HG02938 (cell line): Measurements from ENCODE around the gene IL18.
A peak's percentile ranks its signal among the peaks of the same experiment; 100 is the strongest.
"Not testable (repeated sequence)": the region's sequence is repeated elsewhere in the genome, so short reads cannot be mapped to it uniquely, and the experiment has no call there.

Experiments
- ATAC-seq: cut with Tn5 transposase; IDR thresholded peaks from one replicate; pipeline ENCODE4 v1.9.1; 2021; ENCODE audit warnings: mild to moderate bottlenecking, moderate library complexity; ENCODE audit not compliant: unreplicated experiment

The IL18 gene

DNA sequence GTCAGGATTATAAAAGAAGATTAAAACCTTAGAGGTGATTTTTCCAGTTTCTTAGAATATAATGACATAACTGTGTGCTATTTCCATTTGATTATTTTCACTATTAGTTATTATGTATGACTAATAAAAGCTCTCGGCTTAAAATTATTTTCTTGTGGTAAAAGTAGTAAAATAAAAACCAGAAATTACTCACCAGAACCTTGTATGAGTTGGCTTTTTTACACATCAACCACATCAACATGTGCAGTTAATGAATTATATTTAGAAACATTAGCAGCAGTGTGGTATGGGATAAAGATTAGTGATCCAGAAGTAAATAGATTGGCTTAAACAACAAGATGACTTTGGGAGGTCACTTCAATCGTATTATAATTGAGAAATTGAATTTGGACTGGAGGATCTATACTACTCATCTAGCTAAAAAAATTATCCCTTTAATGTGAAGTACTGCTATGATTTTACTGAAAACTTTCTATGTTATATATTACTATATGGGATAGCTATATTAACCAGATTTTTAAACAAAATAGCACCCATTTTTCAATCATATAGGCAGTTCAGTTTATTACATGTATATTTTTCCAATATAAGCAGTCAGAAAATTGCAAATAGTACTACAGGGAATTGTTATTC lies 8.6 kb upstream of the IL18 start:
- ATAC-seq = peak; percentile 65

DNA sequence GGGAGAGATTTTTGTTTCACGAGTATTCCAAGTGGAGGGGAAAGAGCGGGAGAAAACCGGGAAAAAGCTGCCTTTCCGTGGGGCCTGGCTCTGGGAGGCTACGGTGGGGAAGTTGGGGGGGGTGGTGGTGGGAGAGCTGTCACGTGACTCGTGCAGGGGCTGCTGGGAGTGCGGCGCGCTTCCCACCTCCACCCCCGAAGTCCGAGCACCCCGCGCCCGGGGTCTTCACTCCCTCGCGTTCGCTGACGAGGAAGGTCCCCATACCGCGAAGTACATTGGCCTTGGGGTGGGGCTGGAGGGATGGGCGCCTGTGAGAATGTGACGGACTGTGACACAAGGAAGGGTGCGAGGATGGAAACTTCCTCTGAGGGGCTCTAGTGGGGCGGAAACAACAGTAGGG lies 3.3 kb upstream of the IL18 start, which contains the start of gene TEX12:
TEX12 (plus strand) TSS at position 228 of the 400 bp plus-strand sequence. CDS start 1,897 bp downstream, outside the sequence.
- no peak for ATAC-seq

GRCh38 chr11:112166562-112166961 lies 2.7 kb upstream of the IL18 start:
- no peak for ATAC-seq

DNA sequence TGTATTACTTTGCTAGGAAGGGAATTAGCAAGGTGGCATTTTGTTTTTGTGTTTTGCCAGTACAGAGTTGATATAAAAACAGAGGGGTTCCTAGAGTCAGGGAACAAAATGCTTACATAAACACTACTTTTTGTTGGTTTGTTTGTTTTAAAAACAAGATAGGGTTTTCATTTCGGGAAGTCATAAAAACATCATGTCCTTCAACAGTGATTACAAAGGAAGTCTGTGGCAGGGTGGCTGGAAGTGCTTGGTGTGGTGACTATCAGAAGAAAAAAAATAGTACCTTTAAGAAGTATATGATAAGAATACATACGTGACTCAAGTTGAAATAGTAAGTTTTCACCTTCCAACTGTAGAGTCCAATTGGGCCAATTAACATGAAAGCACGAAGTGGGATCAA lies 1.2 kb upstream of the IL18 start:
- ATAC-seq = no peak

DNA sequence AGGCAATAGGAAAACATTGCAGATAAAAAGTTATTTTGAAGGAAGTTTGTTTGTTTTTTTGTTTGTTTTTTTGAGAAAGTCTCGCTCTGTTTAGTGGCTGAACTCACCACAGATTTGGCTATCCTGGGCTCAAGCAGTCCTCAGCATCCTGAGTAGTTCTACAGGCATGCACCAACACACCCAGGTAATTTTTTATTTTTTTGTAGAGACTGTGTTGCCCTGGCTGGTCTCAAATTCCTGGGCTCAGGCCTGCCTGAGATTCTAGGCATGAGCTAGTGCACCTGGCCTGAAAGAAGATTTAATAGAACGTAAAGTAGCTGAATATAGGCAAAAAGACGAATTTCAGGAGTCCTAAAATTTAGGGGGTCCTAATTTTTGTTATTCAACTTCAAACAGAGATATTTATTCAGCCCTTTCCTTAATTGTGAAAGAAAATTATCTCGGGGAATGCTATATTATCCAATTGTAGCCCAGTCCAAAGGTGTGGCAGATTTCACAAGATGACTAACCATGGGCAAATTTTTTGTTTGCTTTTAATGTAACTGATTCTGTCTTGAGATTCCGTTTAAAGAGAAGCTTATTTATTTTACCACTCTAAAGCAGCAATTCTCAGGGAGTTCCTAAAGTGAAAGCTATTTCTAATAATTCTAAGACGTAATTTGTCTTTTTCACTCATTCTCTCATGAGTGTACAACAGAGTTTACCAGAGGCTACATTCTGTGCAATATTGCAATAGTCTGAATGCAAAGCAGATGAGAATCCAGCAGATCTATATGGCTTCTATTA lies 940 bp downstream of the IL18 start:
- ATAC-seq = no peak

DNA sequence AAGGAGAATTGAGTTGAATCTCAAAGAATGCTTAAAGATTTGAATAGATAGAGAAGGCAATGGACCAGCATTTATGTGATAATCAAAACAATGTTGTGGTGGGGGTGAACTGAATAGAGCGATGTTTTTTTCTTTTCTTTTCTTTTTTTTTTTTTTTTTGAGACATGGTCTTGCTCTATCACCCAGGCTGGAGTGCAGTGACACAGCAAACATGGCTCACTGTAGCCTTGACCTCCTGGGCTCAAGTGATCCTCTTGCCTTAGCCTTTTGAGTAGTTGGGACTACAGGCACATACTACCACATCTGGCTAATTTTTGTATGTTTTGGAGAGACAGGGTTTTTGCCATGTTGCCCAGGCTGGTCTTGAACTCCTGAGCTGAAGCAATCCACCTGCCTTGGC lies 1.7 kb downstream of the IL18 start:
- ATAC-seq = not testable (repeated sequence)

GRCh38 chr11:112161012-112161411 lies 2.9 kb downstream of the IL18 start:
- no peak for ATAC-seq

GRCh38 chr11:112160091-112160848 lies 3.6 kb downstream of the IL18 start:
- ATAC-seq = no peak

DNA sequence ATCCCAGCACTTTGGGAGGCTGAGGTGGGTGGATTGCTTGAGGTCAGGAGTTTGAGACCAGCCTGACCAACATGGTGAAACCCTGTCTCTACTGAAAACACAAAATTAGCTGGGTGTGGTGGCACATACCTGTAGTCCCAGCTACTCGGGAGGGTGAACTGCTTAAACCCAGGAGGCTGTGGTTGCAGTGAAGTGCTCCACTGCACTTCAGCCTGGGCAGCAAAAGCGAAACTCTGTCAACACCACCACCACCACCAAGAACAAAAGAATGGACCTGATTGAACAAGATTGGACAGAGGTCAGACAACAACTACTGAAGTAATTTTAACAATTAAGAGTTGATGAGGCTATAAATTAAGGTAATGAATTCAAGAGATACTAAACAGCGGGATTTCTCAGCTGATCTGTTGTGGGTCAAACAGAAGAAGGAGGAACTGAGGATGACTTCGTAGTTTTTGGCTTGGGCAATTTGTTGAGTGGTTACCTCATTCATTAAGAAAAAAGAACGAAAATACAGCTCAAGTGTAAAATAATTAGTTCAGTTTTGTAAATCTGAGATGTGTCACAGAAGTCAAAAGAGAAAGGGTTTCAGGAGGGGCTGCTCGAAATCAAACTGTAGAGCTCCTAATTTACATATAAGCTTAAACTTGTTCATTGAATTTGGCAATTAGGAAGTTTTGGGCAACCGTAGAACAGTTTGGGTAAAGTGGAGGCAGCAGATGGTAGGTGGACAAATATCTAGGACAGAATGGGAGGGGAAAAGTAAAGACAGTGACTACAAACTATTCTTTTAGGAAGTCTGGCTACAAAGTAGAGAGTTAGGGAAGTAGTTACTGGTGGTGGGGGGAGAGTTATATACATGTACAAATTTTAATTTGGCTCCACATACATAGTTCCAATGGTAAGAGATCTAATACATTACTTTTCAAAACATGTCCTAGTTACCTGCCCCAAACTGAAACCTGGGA lies 4.5 kb downstream of the IL18 start:
- no peak for ATAC-seq

DNA sequence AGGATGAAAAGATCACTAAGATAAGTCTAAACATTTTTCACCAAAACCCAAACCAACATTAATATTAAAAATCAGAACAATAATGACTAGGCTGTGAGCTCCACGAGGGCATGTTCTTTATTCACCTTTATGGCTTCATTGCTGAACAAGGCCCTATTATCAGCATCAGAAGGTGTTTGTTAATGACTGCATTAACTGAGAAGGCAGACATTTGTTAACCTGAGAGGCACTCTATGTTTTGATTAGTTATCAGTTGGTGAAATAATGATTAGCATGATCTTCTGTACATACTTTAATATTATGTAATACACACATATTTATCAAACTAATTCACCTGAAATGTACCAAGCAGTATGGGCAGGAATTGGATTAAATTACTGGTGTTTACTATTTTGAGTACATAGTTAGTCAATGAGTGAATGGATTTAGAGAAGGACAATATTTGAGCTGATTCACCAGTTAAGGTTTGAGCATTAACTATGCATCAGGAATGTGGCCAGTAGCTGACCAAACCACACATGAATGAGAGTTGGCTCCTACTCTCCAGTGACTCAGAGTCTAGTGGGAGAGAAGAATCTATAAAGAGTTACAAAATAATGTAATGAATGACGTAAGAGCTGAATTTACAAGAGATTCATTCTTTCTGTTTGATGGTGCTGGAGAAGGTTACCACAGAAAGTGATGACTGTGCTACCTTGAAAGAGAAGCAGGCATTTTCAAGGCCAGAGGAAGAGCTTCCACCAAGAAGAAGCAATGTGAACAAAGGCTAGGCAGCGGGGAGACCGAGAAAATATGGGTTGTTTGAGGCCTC lies 6.7 kb downstream of the IL18 start:
- no peak for ATAC-seq

GRCh38 chr11:112156153-112156955 lies 7.5 kb downstream of the IL18 start:
- no peak for ATAC-seq

DNA sequence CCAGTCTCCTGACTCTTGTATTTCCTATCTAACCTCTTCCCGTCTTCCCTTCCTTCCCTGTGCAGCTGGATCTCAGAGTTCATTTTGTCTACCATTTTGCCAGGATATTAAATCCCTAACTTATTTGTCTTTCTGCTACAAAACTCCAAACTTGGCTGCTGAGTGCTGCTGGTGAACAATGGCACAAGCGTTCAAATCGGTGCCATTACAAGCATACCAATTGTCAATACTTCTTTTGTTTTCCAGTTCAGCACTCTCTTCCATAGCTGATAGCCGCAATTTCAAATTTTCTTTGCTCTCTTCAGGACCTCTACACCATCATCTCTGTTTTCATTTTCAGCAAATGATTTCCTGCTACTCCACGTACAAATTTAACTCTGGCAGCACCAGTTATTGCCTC lies 13.4 kb downstream of the IL18 start:
- no peak for ATAC-seq

GRCh38 chr11:112143597-112143996 lies 20.3 kb downstream of the IL18 start:
- ATAC-seq = no peak

GRCh38 chr11:112134473-112134872 lies 29.4 kb downstream of the IL18 start:
- ATAC-seq = no peak

DNA sequence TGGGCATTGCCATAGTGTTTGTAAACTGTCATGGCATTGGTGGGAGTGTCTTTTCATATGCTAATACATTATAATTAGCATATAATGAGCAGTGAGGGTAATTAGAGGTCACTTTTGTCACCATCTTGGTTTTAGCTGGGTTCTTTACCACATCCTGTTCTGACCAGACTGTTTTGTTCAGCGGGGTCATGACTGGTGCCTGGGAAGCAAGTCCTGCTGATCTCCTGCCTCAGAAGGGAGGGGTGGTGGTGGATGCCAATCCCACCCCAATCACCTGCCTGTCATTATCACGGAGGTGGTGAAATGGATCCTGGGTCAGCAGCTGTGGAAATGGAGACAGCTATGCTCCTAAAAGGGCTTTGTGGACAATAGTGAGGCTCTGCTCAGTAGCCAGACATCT lies 31.2 kb downstream of the IL18 start:
- ATAC-seq = no peak

DNA sequence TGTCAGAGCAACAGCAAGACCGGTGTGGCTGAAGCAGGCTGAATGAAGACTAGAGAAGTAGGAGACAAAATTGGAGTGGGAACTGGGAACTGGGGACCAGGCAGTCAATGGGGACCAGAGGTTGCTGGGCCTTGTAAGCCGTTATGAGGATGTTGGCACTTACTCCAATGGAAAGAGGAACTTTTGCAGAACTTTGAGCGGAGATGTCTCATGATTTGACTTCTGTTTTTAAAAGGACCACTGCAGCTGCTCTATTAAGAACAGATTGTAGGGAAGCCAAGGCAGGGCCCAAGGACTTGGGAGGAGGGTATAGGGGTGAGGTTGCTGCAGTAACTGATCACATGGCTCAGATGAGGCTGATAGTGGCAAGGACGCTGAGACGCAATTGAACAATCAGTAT lies 34.2 kb downstream of the IL18 start:
- ATAC-seq = no peak

GRCh38 chr11:112128483-112129121 lies 35.3 kb downstream of the IL18 start:
- ATAC-seq = no peak

- ATAC-seq = no peak
Observed at GRCh38 chr11:112127056-112127455, 36.8 kb downstream of the IL18 start.
